Measurements from ENCODE around the gene DMRTA1. TPM values are rescaled to one million over a fixed set of nuclear protein-coding genes. Genes with fewer than 3 reads are reported as not detected.
"Not testable (repeated sequence)": the region's sequence is repeated elsewhere in the genome, so short reads cannot be mapped to it uniquely, and the experiment has no call there.

The DMRTA1 gene
- total and polyA plus RNA-seq, 7 experiments from 2014 or later: 0.10 TPM; not detected in 6

DNA sequence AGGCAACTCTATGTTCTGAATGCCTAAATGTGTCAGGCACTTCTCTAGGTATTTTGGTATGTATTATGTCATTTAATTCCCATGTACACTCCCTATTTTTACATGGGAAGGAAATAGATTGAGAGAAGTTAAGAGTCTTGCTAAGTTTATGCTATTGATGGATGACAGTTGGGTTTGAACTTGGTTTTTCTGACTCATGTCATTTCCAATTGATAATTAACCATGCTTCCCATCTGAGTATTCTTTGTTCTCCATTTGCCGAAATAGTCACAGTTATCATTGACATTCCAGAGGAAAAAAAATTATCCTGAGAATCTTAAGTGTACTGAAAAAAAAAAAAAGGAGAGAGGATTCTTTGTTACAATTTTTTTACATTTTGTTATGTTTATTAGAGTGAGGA, 23.1 kb upstream of the DMRTA1 start:
- peaks cover 0 to 13% (median 10%) of the 10 kb centered on the region in 5 donors for H3K27me3 Mint-ChIP-seq
- H3K9me3 ChIP-seq (ENCODE audit: control insufficient read depth in 2 of 3, low read length in 3 of 3): no peaks in the 10 kb centered on the region
- ATAC-seq: no peak
- no peak overlapping the region for H3K4me3 ChIP-seq (ENCODE audit: low read length)
- no peaks in the 10 kb centered on the region for H3K27me3 ChIP-seq (ENCODE audit: control insufficient read depth in 2 of 2, insufficient read depth in 2 of 2, low read length in 2 of 2)
- peaks cover 0 to 4% (median 0%) of the 10 kb centered on the region in 11 donors for H3K9me3 Mint-ChIP-seq
- H3K4me3 Mint-ChIP-seq: no peak overlapping the region
- H3K27ac ChIP-seq (ENCODE audit: low read depth, low read length): no peak overlapping the region
- no peak overlapping the region for H3K27ac Mint-ChIP-seq
- H3K4me1 Mint-ChIP-seq: no peaks in the 10 kb centered on the region
- intact Hi-C loops (cut with micrococcal nuclease): no loop called here
- CTCF ChIA-PET: no interaction called here
- DNase-seq: no peak
- no peaks in the 10 kb centered on the region for H3K4me1 ChIP-seq (ENCODE audit: control insufficient read depth in 2 of 2, insufficient read depth in 2 of 2, low read length in 2 of 2)
- H3K36me3 ChIP-seq (ENCODE audit: control insufficient read depth in 2 of 3, insufficient read depth in 3 of 3, low read length in 3 of 3): no peaks in the 10 kb centered on the region
- POLR2A ChIA-PET: no interaction called here
- H3K36me3 Mint-ChIP-seq: no peaks in the 10 kb centered on the region

DNA sequence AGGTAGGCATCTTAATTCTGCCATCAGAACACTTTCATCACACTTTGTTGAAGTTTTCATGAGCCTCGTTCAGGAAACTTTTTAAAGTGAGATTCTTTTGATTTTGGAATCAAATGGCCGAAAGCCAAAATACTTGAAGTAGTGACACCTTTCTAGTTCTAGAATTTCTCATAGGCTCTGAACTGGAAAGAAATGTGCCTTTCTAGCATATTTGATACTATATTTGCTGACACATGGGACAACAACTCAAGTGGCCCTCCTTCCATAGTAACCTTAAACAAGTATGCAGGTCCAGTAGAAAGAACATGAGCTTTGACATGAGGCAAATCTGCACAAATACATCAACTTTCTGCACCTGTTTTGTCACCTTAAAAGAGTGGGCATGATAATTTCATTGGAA, 22.0 kb upstream of the DMRTA1 start:
- Mint-ChIP-seq H3K9me3 (peaks cover 0 to 4% (median 0%) of the 10 kb centered on the region in 11 donors), H3K4me1 (no peaks in the 10 kb centered on the region), H3K27ac (no peak overlapping the region), H3K27me3 (peaks cover 3 to 13% (median 10%) of the 10 kb centered on the region in 5 donors), H3K4me3 (no peak overlapping the region), H3K36me3 (no peaks in the 10 kb centered on the region)
- Histone ChIP-seq H3K4me3 (ENCODE audit: low read length) (no peak overlapping the region), H3K27me3 (ENCODE audit: control insufficient read depth in 2 of 2, insufficient read depth in 2 of 2, low read length in 2 of 2) (no peaks in the 10 kb centered on the region), H3K36me3 (ENCODE audit: control insufficient read depth in 2 of 3, insufficient read depth in 3 of 3, low read length in 3 of 3) (no peaks in the 10 kb centered on the region), H3K4me1 (ENCODE audit: control insufficient read depth in 2 of 2, insufficient read depth in 2 of 2, low read length in 2 of 2) (no peaks in the 10 kb centered on the region), H3K27ac (ENCODE audit: low read depth, low read length) (no peak overlapping the region), H3K9me3 (ENCODE audit: control insufficient read depth in 2 of 3, low read length in 3 of 3) (no peaks in the 10 kb centered on the region)
- ATAC-seq (no peak), DNase-seq (no peak)
- POLR2A ChIA-PET: no interaction called here
- CTCF ChIA-PET: no interaction called here
- intact Hi-C loops (cut with micrococcal nuclease): no loop called here

DNA sequence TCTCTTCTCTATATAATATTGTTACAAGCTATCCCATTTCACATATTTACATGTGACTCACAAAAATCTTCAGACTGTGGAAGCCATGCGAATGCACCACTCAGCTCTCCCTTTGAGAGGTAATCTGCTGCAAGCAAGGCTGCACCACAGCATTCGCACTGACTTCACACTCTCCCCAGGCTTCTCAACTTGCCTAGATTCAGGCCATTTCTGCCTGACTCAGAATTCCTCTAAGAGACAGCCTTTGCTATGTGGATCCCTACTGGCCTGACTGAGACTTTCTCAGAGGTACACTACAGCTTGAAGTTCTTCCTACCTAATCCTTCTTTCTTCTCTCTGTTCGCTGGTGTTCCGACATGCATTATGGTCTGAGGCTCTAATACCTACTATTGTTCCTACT, 21.1 kb upstream of the DMRTA1 start:
- peaks cover 0 to 4% (median 0%) of the 10 kb centered on the region in 11 donors for H3K9me3 Mint-ChIP-seq
- POLR2A ChIA-PET: no interaction called here
- H3K4me1 Mint-ChIP-seq: no peaks in the 10 kb centered on the region
- Histone ChIP-seq H3K27ac (ENCODE audit: low read depth, low read length) (no peak overlapping the region), H3K9me3 (ENCODE audit: control insufficient read depth in 2 of 3, low read length in 3 of 3) (no peaks in the 10 kb centered on the region), H3K36me3 (ENCODE audit: control insufficient read depth in 2 of 3, insufficient read depth in 3 of 3, low read length in 3 of 3) (no peaks in the 10 kb centered on the region), H3K4me1 (ENCODE audit: control insufficient read depth in 2 of 2, insufficient read depth in 2 of 2, low read length in 2 of 2) (no peaks in the 10 kb centered on the region), H3K4me3 (ENCODE audit: low read length) (no peak overlapping the region), H3K27me3 (ENCODE audit: control insufficient read depth in 2 of 2, insufficient read depth in 2 of 2, low read length in 2 of 2) (no peaks in the 10 kb centered on the region)
- DNase-seq (no peak), ATAC-seq (no peak)
- H3K4me3 Mint-ChIP-seq: no peak overlapping the region
- no peaks in the 10 kb centered on the region for H3K36me3 Mint-ChIP-seq
- no peak overlapping the region for H3K27ac Mint-ChIP-seq
- CTCF ChIA-PET: no interaction called here
- intact Hi-C loops (cut with micrococcal nuclease): no loop called here
- H3K27me3 Mint-ChIP-seq: peaks cover 3 to 16% (median 10%) of the 10 kb centered on the region in 5 donors

DNA sequence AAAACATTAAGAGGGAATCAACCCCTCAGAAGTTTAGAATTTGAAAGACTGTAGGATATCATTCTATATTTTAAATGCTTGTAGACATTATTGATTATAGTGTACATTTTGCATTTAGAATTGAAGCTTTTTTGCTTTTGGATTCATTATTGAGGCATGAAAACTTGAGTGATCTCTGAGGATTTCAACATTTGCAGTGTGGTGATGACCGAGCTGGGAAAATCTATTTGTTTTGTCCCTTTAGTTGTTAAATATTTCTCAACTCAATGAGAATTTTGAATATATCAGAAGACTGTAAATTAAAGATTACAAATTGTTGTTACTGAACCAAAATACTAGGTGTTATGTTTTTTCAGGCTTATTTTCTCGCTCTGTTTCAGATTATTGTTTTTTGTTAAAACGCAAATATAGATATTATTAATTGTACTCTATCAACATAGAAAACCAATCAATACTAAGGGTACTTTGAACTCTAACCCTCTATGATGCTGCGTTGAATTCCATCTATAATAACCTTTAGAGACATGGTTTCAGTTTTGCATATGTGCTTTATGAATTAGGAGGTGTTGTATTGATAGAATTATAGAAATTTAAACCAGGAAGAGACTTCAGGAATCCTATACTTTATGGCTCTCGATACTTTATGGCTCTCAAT, 19.3 kb upstream of the DMRTA1 start:
- Histone ChIP-seq H3K9me3 (ENCODE audit: control insufficient read depth in 2 of 3, low read length in 3 of 3) (no peaks in the 10 kb centered on the region), H3K4me3 (ENCODE audit: low read length) (no peak overlapping the region), H3K27ac (ENCODE audit: low read depth, low read length) (no peak overlapping the region), H3K4me1 (ENCODE audit: control insufficient read depth in 2 of 2, insufficient read depth in 2 of 2, low read length in 2 of 2) (no peaks in the 10 kb centered on the region), H3K36me3 (ENCODE audit: control insufficient read depth in 2 of 3, insufficient read depth in 3 of 3, low read length in 3 of 3) (no peaks in the 10 kb centered on the region), H3K27me3 (ENCODE audit: control insufficient read depth in 2 of 2, insufficient read depth in 2 of 2, low read length in 2 of 2) (no peaks in the 10 kb centered on the region)
- ChIA-PET CTCF (interaction anchor here (0.6 kb wide), 2 partner anchors 39 to 72 kb away, joined by 3 read pairs; no protein-coding TSS in a partner anchor), POLR2A (no interaction called here)
- ATAC-seq (no peak), DNase-seq (no peak)
- Mint-ChIP-seq H3K27ac (no peak overlapping the region), H3K27me3 (peaks cover 5 to 22% (median 10%) of the 10 kb centered on the region in 5 donors), H3K9me3 (peaks cover 0 to 4% (median 0%) of the 10 kb centered on the region in 11 donors), H3K4me1 (no peaks in the 10 kb centered on the region), H3K36me3 (no peaks in the 10 kb centered on the region), H3K4me3 (no peak overlapping the region)
- intact Hi-C loops (cut with micrococcal nuclease): no loop called here

DNA sequence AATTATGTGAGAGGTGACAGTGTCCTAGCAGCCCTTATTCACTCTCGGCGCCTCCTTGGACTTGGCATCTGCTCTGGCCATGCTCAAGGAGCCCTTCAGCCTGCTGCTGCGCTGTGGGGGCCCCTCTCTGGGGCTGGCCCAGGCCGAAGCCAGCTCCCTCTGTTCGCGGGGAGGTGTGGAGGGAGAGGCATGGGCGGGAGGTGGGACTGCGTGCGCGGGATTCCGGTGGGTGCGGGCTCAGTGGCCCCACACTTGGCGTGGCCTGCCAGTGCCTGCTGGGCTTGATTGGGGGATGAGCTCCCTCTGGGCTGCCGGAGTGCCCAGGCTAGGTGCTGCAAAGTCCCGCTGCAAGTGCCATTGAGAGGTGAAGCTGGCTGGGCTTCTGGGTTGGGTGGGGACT, 12.9 kb upstream of the DMRTA1 start:
- peaks cover 0 to 4% (median 0%) of the 10 kb centered on the region in 11 donors for H3K9me3 Mint-ChIP-seq
- H3K4me1 Mint-ChIP-seq: no peaks in the 10 kb centered on the region
- ATAC-seq (no peak), DNase-seq (no peak)
- peaks cover 5 to 23% (median 12%) of the 10 kb centered on the region in 5 donors for H3K27me3 Mint-ChIP-seq
- Histone ChIP-seq H3K4me1 (ENCODE audit: control insufficient read depth in 2 of 2, insufficient read depth in 2 of 2, low read length in 2 of 2) (no peaks in the 10 kb centered on the region), H3K27me3 (ENCODE audit: control insufficient read depth in 2 of 2, insufficient read depth in 2 of 2, low read length in 2 of 2) (no peaks in the 10 kb centered on the region), H3K4me3 (ENCODE audit: low read length) (no peak overlapping the region), H3K36me3 (ENCODE audit: control insufficient read depth in 2 of 3, insufficient read depth in 3 of 3, low read length in 3 of 3) (no peaks in the 10 kb centered on the region), H3K9me3 (ENCODE audit: control insufficient read depth in 2 of 3, low read length in 3 of 3) (no peaks in the 10 kb centered on the region), H3K27ac (ENCODE audit: low read depth, low read length) (no peak overlapping the region)
- no peaks in the 10 kb centered on the region for H3K36me3 Mint-ChIP-seq
- intact Hi-C loops (cut with micrococcal nuclease): no loop called here
- no peak overlapping the region for H3K27ac Mint-ChIP-seq
- ChIA-PET CTCF (no interaction called here), POLR2A (no interaction called here)
- H3K4me3 Mint-ChIP-seq: no peak overlapping the region

DNA sequence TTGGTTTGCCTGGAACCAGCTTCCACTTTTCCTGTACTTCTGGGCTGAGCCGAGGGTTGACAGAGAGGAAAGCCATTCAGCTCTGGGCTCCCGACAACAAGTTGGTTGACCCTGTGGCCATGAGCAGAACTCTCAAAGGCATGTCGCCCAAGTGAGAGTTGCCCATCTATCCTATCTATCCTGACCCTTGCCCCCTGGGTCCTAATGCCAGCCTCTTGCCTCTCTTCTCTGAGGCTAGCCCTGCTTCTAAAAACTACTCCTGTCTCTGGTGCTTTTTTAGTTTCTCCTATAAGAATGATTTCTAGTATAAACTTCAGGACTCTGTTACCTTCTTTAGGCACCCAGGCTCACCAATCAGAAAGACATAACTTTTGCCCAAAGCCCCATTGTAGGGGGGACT, 11.4 kb upstream of the DMRTA1 start:
- H3K36me3 Mint-ChIP-seq; H3K27me3 ChIP-seq (ENCODE audit: control insufficient read depth in 2 of 2, insufficient read depth in 2 of 2, low read length in 2 of 2); H3K4me3 Mint-ChIP-seq; H3K9me3 Mint-ChIP-seq; H3K4me1 ChIP-seq (ENCODE audit: control insufficient read depth in 2 of 2, insufficient read depth in 2 of 2, low read length in 2 of 2); H3K9me3 ChIP-seq (ENCODE audit: control insufficient read depth in 2 of 3, low read length in 3 of 3); POLR2A ChIA-PET; intact Hi-C loops (cut with micrococcal nuclease); H3K4me3 ChIP-seq (ENCODE audit: low read length); DNase-seq; H3K27ac Mint-ChIP-seq; H3K27ac ChIP-seq (ENCODE audit: low read depth, low read length); H3K4me1 Mint-ChIP-seq; CTCF ChIA-PET; H3K36me3 ChIP-seq (ENCODE audit: control insufficient read depth in 2 of 3, insufficient read depth in 3 of 3, low read length in 3 of 3); ATAC-seq: not testable (repeated sequence)
- peaks cover 2 to 23% (median 12%) of the 10 kb centered on the region in 5 donors for H3K27me3 Mint-ChIP-seq

DNA sequence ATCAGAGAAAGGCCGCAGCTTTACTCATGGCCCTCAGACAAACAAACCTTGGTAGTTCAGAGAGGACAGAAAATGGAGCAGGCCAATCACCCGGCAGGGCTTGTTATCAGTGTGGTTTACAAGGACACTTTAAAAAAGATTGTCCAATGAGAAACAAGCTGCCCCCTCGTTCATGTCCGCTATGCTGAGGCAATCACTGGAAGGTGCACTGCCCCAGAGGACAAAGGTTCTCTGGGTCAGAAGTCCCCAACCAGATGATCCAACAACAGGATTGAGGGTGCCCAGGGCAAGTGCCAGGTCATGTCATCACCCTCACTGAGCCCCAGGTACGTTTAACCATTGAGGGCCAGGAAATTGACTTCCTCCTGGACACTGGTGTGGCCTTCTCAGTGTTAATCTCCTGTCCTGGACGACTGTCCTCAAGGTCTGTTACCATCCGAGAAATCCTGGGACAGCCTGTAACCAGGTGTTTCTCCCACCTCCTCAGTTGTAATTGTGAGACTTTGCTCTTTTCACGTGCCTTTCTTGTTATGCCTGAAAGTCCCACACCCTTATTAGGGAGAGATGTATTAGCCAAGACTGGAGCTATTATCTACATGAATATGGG, 9.1 kb upstream of the DMRTA1 start:
- intact Hi-C loops (cut with micrococcal nuclease); ATAC-seq; H3K27me3 ChIP-seq (ENCODE audit: control insufficient read depth in 2 of 2, insufficient read depth in 2 of 2, low read length in 2 of 2); CTCF ChIA-PET; H3K4me3 ChIP-seq (ENCODE audit: low read length); H3K36me3 Mint-ChIP-seq; DNase-seq; H3K27ac ChIP-seq (ENCODE audit: low read depth, low read length); H3K4me1 Mint-ChIP-seq; H3K36me3 ChIP-seq (ENCODE audit: control insufficient read depth in 2 of 3, insufficient read depth in 3 of 3, low read length in 3 of 3); H3K4me3 Mint-ChIP-seq; H3K9me3 Mint-ChIP-seq; H3K4me1 ChIP-seq (ENCODE audit: control insufficient read depth in 2 of 2, insufficient read depth in 2 of 2, low read length in 2 of 2); H3K9me3 ChIP-seq (ENCODE audit: control insufficient read depth in 2 of 3, low read length in 3 of 3); POLR2A ChIA-PET; H3K27ac Mint-ChIP-seq: not testable (repeated sequence)
- peaks cover 0 to 17% (median 12%) of the 10 kb centered on the region in 5 donors for H3K27me3 Mint-ChIP-seq

All from naive thymus-derived CD4-positive, alpha-beta T cell (primary cell).